ENCODE measurements around the gene RABGAP1L. TPM values are rescaled to one million over a fixed set of nuclear protein-coding genes. Genes with fewer than 3 reads are reported as not detected.

Gene RABGAP1L
- total and polyA plus RNA-seq, 2 of the 8 experiments (the other 6 are each of a cell fraction or from before 2014, with no cell fraction given): 33.3 to 156 TPM

DNA sequence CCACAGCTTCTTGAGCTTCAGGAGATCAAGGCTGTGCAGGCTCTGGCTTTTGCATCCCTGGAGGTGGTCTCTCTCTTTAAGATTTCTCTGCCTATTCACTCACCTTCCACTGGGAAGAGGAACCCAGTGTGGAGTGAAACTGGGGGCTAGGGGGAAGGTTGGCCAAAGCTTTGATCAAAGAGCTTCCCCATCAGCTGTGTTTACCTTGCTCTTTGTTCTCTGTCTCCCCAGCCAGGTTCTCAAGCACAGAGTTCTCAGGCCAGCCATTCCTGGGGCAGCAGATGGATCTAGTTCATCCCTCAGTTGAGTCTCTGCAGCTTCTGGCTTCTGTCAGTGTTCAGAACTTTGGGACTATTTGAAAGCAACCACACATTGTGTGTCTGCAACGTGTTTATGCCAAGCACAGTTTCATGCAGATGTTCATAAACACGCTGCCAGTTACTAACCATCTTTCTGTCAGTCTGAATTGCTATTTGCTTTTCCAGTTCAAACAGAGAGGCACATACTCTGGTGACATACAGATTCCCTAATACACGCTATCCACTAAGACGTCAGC, 881.1 kb downstream of the RABGAP1L start (continued):
- TF ChIP-seq SIX5 (IDR thresholded peaks at IDR 0.05; ENCODE audit: low read depth, low read length): no peak

All from H1 (cell line).